DND-41 (cell line): ENCODE data around the gene PLEKHA7.

Experiments used
- ATAC-seq: fragments of 200-7000 bp; cut with Tn5 transposase; 3 replicates; pipeline ENCODE4 v1.9.1; 2021; ENCODE audit warnings: low read depth; ENCODE audit not compliant: insufficient read depth
- DNase-seq: peaks from one replicate; pipeline ENCODE4 v3.0.0-alpha.2; 2020
- H2AFZ ChIP-seq: 2 replicates; pipeline ENCODE4 v1.6.0; 2012; ENCODE audit warnings: low read depth, low read length
- H3K27ac ChIP-seq: 2 replicates; pipeline ENCODE4 v1.5.1; 2012; ENCODE audit warnings: low read length, inconsistent platforms
- H3K27me3 ChIP-seq: fragments of 200-600 bp; sonication (generic); 2 replicates; pipeline ENCODE4 v1.6.0; 2012; ENCODE audit warnings: low read length, mild to moderate bottlenecking, inconsistent platforms; ENCODE audit not compliant: insufficient read depth, poor library complexity
- H3K36me3 ChIP-seq: 2 replicates; pipeline ENCODE4 v1.5.1; 2012; ENCODE audit warnings: low read length, inconsistent platforms; ENCODE audit not compliant: insufficient read depth
- H3K4me1 ChIP-seq: 2 replicates; pipeline ENCODE4 v1.5.1; 2012; ENCODE audit warnings: mild to moderate bottlenecking, low read length; ENCODE audit not compliant: insufficient read depth
- H3K4me2 ChIP-seq: 2 replicates; pipeline ENCODE4 v1.6.0; 2012; ENCODE audit warnings: mild to moderate bottlenecking, moderate library complexity, low read length, inconsistent platforms; ENCODE audit not compliant: insufficient read depth
- H3K4me3 ChIP-seq, 2 experiments: fragments of 200-600 bp in 1 of 2; shearing (Covaris generic) in 1 of 2; 2 replicates each; pipeline ENCODE4 v1.5.1; 2012 to 2016; ENCODE audit warnings: inconsistent platforms in 2 of 2, low read length in 2 of 2, mild to moderate bottlenecking in 2 of 2, low read depth in 1 of 2, moderate library complexity in 1 of 2
- H3K79me2 ChIP-seq: 2 replicates; pipeline ENCODE4 v1.6.0; 2012; ENCODE audit warnings: low read length, inconsistent platforms; ENCODE audit not compliant: insufficient read depth
- H3K9ac ChIP-seq: 2 replicates; pipeline ENCODE4 v1.6.0; 2012; ENCODE audit warnings: low read depth, mild to moderate bottlenecking, inconsistent platforms, low read length, moderate library complexity
- H3K9me3 ChIP-seq: 2 replicates; pipeline ENCODE4 v1.5.1; 2012; ENCODE audit warnings: low read length, moderate library complexity, mild to moderate bottlenecking, inconsistent platforms; ENCODE audit not compliant: insufficient read depth, severe bottlenecking
- H4K20me1 ChIP-seq: 2 replicates; pipeline ENCODE4 v1.6.0; 2012; ENCODE audit warnings: low read length; ENCODE audit not compliant: insufficient read depth
- EZH2 ChIP-seq: IDR thresholded peaks from 3 replicates; pipeline ENCODE4 v1.6.1; 2012; ENCODE audit warnings: borderline replicate concordance, low read depth, mild to moderate bottlenecking, moderate library complexity, low read length, inconsistent platforms; ENCODE audit not compliant: severe bottlenecking
- TF ChIP-seq, protein P1 (sequence below): IDR thresholded peaks from 2 replicates; pipeline ENCODE4 v1.5.1; 2012; ENCODE audit warnings: borderline replicate concordance, low read length, moderate library complexity, mild to moderate bottlenecking; ENCODE audit not compliant: poor library complexity, severe bottlenecking; ENCODE audit errors: extremely low read depth

The PLEKHA7 gene

DNA sequence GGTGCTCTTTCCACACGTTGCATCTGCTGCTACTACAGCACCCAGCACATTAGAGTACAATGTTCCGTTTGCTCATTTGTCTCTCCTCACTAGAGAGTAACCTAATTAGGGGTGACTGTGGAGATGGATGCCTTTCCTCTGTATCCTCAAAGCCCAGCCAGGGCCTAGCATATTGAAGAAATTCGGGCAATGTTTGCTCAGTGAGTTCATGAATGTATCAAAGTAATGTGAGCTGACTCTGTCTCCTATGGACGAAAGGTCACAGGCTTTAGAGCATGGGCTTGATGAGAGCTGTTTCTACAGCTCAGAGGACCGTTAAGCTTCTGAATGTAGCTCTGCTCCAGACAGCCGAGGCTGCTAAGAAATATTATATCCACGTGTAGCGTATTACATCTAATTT is 208.3 kb downstream of the PLEKHA7 start:
- Histone ChIP-seq H3K79me2 (no peaks in the 10 kb centered on the region), H3K9ac (no peak overlapping the region), H3K9me3 (no peaks in the 10 kb centered on the region), H3K36me3 (no peaks in the 10 kb centered on the region), H3K27me3 (no peaks in the 10 kb centered on the region), H3K27ac (no peak overlapping the region), H3K4me3 (no peak overlapping the region), H4K20me1 (no peaks in the 10 kb centered on the region), H2AFZ (no peak overlapping the region), H3K4me1 (no peaks in the 10 kb centered on the region), H3K4me2 (no peak overlapping the region)
- ATAC-seq (no peak), DNase-seq (no peak)
- no peak for TF ChIP-seq EZH2
- TF ChIP-seq, protein P1, sequence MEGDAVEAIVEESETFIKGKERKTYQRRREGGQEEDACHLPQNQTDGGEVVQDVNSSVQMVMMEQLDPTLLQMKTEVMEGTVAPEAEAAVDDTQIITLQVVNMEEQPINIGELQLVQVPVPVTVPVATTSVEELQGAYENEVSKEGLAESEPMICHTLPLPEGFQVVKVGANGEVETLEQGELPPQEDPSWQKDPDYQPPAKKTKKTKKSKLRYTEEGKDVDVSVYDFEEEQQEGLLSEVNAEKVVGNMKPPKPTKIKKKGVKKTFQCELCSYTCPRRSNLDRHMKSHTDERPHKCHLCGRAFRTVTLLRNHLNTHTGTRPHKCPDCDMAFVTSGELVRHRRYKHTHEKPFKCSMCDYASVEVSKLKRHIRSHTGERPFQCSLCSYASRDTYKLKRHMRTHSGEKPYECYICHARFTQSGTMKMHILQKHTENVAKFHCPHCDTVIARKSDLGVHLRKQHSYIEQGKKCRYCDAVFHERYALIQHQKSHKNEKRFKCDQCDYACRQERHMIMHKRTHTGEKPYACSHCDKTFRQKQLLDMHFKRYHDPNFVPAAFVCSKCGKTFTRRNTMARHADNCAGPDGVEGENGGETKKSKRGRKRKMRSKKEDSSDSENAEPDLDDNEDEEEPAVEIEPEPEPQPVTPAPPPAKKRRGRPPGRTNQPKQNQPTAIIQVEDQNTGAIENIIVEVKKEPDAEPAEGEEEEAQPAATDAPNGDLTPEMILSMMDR: no peak

DNA sequence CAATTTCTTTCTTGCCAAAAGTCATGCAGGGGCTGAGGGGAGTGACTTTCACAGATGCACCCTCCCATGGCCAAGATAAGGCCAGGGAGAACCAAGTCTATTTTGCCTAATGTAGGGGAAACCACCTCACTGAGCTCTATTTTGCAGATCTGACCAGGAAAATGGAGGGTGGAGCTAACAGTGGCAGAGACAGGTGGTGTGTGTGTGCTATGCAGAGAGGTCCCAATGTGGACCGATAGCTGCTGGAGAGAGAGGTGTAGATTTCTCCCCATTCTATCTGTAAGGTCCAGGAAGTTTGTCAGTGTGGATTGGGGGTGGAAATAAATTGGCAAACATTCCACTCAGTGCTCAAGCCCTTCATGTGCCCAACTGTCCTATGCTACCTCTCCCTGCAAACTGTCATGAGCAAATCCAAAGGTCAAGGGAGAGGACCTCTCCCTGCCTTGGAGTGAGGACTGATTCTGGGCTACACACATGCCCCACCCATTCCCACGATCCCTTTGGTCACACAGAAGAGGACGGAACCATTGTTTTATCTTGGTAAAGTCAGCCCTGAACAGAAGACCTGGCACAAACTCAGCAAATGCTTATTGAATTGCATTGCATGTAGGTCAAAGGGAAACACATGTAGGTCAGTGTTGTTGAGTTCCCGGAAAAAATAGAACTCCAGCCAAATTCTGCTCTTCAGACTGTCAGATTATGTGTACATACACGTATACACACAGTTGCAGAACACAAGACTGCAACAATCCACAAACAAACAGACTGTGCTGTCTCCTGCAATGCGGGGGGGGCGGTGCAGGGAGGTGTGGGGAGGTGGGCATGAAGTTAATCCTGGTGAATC is 209.9 kb downstream of the PLEKHA7 start:
- DNase-seq: no peak
- H3K9me3 ChIP-seq: no peaks in the 10 kb centered on the region
- H3K27me3 ChIP-seq: no peaks in the 10 kb centered on the region
- no peak for ATAC-seq
- H3K79me2 ChIP-seq: no peaks in the 10 kb centered on the region
- H4K20me1 ChIP-seq: no peaks in the 10 kb centered on the region
- no peak overlapping the region for H2AFZ ChIP-seq
- no peak overlapping the region for H3K4me2 ChIP-seq
- H3K36me3 ChIP-seq: no peaks in the 10 kb centered on the region
- no peak overlapping the region for H3K4me3 ChIP-seq
- no peak overlapping the region for H3K27ac ChIP-seq
- H3K9ac ChIP-seq: no peak overlapping the region
- H3K4me1 ChIP-seq: no peaks in the 10 kb centered on the region
- no peak for TF ChIP-seq EZH2
- TF ChIP-seq, protein P1: no peak

DNA sequence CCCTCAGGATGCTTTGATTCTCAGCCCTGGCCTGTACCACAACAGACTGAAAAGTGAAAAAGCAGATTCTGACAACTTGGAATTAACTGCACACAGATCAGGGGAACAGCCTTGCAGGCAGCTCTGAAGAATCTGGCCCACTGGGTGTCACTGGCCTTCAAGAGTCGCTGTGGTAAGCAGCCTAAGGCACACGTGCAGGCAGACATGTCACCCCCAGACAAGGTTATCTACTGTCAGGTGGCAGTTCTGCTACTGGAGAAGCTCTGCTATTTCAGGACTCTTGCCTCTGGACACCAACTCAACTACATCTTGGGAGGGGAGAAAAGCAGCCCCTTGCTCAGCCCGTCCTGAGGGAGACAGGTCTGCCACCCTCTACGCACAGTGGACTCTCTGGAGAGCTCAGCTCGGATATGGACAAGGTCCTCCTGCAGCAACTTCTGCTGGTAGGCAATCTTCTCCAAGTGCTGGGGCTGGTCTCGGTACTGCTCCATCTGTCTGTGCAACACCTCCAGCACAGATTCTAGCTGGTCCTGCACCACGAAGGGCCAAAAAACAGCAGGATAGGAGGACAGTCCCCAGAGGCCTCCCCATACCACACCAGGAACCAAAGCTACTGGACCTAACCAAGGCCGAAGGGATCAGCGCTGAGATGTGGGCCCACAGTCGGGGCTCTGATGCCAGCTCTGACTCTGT is 212.8 kb downstream of the PLEKHA7 start:
- Histone ChIP-seq H3K79me2 (no peaks in the 10 kb centered on the region), H3K27ac (no peak overlapping the region), H3K4me3 (no peak overlapping the region), H3K36me3 (no peaks in the 10 kb centered on the region), H2AFZ (no peak overlapping the region), H4K20me1 (no peaks in the 10 kb centered on the region), H3K9ac (no peak overlapping the region), H3K4me1 (no peaks in the 10 kb centered on the region), H3K4me2 (no peak overlapping the region), H3K27me3 (peaks cover 5% of the 10 kb centered on the region), H3K9me3 (no peaks in the 10 kb centered on the region)
- no peak for ATAC-seq
- DNase-seq: no peak
- TF ChIP-seq EZH2: no peak
- TF ChIP-seq, protein P1: no peak
